GM12878 (cell line): ENCODE data around the gene MOCS1.

ENCODE experiments used
- BHLHE40 ChIP-seq, 2 experiments: fragments of 450-650 bp in 1 of 2; IDR thresholded peaks; 2 replicates each; pipeline ENCODE4 v1.6.1; 2011 to 2017; ENCODE audit warnings: low read depth in 2 of 2, borderline replicate concordance in 1 of 2, improper control_type of control experiment in 1 of 2, low read length in 1 of 2, mild to moderate bottlenecking in 1 of 2
- CREB1 ChIP-seq: IDR thresholded peaks from 2 replicates; pipeline ENCODE4 v1.6.1; 2012; ENCODE audit warnings: low read depth, mild to moderate bottlenecking, inconsistent platforms
- EGR1 ChIP-seq, 2 experiments: IDR thresholded peaks; 1 replicate in 1 of 2; 2 replicates in 1 of 2; pipeline ENCODE4 v1.6.1; 2011 to 2012; ENCODE audit warnings: low read depth in 2 of 2, low read length in 2 of 2, borderline replicate concordance in 1 of 2, mild to moderate bottlenecking in 1 of 2, moderate library complexity in 1 of 2
- EZH2 ChIP-seq: IDR thresholded peaks from 2 replicates; pipeline ENCODE4 v1.6.1; 2012; ENCODE audit warnings: low read depth, mild to moderate bottlenecking, control low read depth, inconsistent platforms, low read length, borderline replicate concordance; ENCODE audit not compliant: control insufficient read depth
- NR2C1 ChIP-seq: fragments of 450-650 bp; IDR thresholded peaks from 2 replicates; pipeline ENCODE4 v1.6.1; 2017; ENCODE audit warnings: antibody characterized with exemption, mild to moderate bottlenecking, moderate library complexity
- POLR2A ChIP-seq: IDR thresholded peaks from 2 replicates; pipeline ENCODE4 v1.6.1; 2011; ENCODE audit warnings: low read depth, mild to moderate bottlenecking, low read length
- SREBF2 ChIP-seq: IDR thresholded peaks from 2 replicates; pipeline ENCODE4 v1.6.1; 2012; ENCODE audit warnings: mild to moderate bottlenecking, low read length
- TARDBP ChIP-seq: IDR thresholded peaks from 2 replicates; pipeline ENCODE4 v1.6.1; 2016; ENCODE audit warnings: borderline replicate concordance
- ZSCAN29 ChIP-seq: fragments of 450-650 bp; IDR thresholded peaks from 2 replicates; pipeline ENCODE4 v1.6.1; 2017; ENCODE audit warnings: mild to moderate bottlenecking, moderate library complexity

DNA sequence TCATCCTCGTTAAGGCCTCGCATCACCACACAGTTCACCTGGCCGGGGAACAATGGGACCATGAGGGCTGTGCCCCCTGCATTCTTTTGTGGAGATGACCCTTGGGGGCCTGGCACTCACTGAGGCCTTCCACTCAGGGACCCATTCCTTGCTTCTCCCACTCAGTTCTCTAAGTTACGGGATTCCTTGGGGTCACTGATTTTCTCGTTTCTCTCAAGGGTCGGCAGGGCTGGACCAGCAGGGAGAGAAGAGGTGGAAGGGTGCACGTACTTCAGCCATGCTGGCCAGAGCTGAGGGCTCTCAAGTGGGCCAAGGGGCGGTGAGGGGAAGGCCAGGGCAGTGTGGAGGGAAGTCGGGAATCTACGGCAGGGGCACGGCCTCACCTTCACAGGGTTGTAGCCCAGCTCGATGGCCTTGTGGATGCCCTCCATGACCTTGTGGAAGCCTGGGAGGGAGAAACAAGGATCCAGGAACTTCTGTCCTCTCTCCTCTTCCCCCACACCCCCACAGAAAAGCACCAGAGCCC is 20.8 kb downstream of the MOCS1 start:
- TF ChIP-seq ZSCAN29 (no peak), EZH2 (no peak), POLR2A (no peak), EGR1 (IDR thresholded peaks at IDR 0.05; ENCODE audit: borderline replicate concordance in 1 of 2, low read depth in 2 of 2, low read length in 2 of 2) (no peak), CREB1 (no peak), TARDBP (no peak), SREBF2 (no peak), NR2C1 (no peak), BHLHE40 (IDR thresholded peaks at IDR 0.05; ENCODE audit: borderline replicate concordance in 1 of 2, low read depth in 2 of 2, low read length in 1 of 2) (no peak)
